Lung (tissue), 12 donors: Measurements from ENCODE around the gene PDIA4. TPM values are rescaled to one million over a fixed set of nuclear protein-coding genes. Genes with fewer than 3 reads are reported as not detected.
A peak's percentile ranks its signal among the peaks of the same experiment; 100 is the strongest.

Source experiments
- ATAC-seq: fragments of 200-7000 bp; cut with Tn5 transposase; one replicate; pipeline ENCODE4 v1.9.1; 2020; ENCODE audit warnings: moderate number of reproducible peaks; ENCODE audit not compliant: insufficient read depth, low FRiP score
- DNase-seq, 3 donors: peaks; one replicate each; pipeline ENCODE4 v3.0.0-alpha.2; 2013 to 2017
- H3K27ac ChIP-seq, 2 donors: one replicate each; pipeline ENCODE4 v1.5.1; 2013; ENCODE audit warnings: mild to moderate bottlenecking in 2 of 2, moderate library complexity in 2 of 2, control low read depth in 1 of 2, inconsistent platforms in 1 of 2, low read depth in 1 of 2, low read length in 1 of 2
- H3K27me3 ChIP-seq, 3 donors: one replicate each; pipeline ENCODE4 v1.5.1; 2013; ENCODE audit warnings: low read length in 2 of 3; ENCODE audit not compliant: control insufficient read depth in 3 of 3, insufficient read depth in 3 of 3
- H3K36me3 ChIP-seq, 4 donors: one replicate each; pipeline ENCODE4 v1.5.1; 2013; ENCODE audit warnings: low read length in 4 of 4, mild to moderate bottlenecking in 1 of 4, moderate library complexity in 1 of 4; ENCODE audit not compliant: control insufficient read depth in 4 of 4, insufficient read depth in 4 of 4
- H3K4me1 ChIP-seq, 5 donors: one replicate each; pipeline ENCODE4 v1.5.1; 2013; ENCODE audit warnings: low read length in 5 of 5, mild to moderate bottlenecking in 2 of 5, moderate library complexity in 1 of 5; ENCODE audit not compliant: control insufficient read depth in 5 of 5, insufficient read depth in 5 of 5
- H3K4me3 ChIP-seq: one replicate; pipeline ENCODE4 v1.5.1; 2013; ENCODE audit warnings: mild to moderate bottlenecking, control low read depth, moderate library complexity
- H3K9ac ChIP-seq, 2 donors: one replicate each; pipeline ENCODE4 v1.5.1; 2013; ENCODE audit warnings: low read length in 2 of 2, control low read depth in 1 of 2; ENCODE audit not compliant: insufficient read depth in 1 of 2
- H3K9me3 ChIP-seq, 4 donors: one replicate each; pipeline ENCODE4 v1.5.1; 2013; ENCODE audit warnings: low read length in 3 of 4, mild to moderate bottlenecking in 1 of 4, moderate library complexity in 1 of 4; ENCODE audit not compliant: control insufficient read depth in 4 of 4, insufficient read depth in 3 of 4
- CTCF ChIP-seq: IDR thresholded peaks from 2 replicates; pipeline ENCODE4 v1.5.1; 2012; ENCODE audit warnings: mild to moderate bottlenecking; ENCODE audit errors: control extremely low read depth, extremely low read depth
- WGBS, 2 donors: extraction: QIAGEN DNeasy Blood & Tissue Kit; methylation state at CpG; one replicate each; pipeline ENCODE4 v1.1.7; 2013; 5-methylcytosine and 5-hydroxymethylcytosine counted together
- polyA plus RNA-seq, 2 donors: library from polyadenylated mRNA; stranded (reverse); fragments of 200-250 nt; gene quantifications; one replicate each; pipeline ENCODE4 v1.2.1, GENCODE V29; 2013
- total RNA-seq, 2 donors: library from RNA; depleted of rRNA in 1 of 2; stranded (reverse); fragments of >200 nt in 1 of 2; gene quantifications; one replicate each; pipeline ENCODE4 v1.2.1, GENCODE V29; 2014 to 2021
- donor health status: control.
- donor health status: control.
- donor health status: Bipolar disorder and iron deficiency.
- donor health status: healthy.
- donor health status: DM: yes; HTN: yes; CAD: no.

PDIA4 gene
- total and polyA plus RNA-seq, 4 donors: 48.6 to 213 (median 147) TPM

GRCh38 chr7:149053384-149053783 is 25.1 kb upstream of the PDIA4 start:
- no peak overlapping the region for H3K9ac ChIP-seq
- ATAC-seq (no peak), DNase-seq (no peak)
- no peaks in the 10 kb centered on the region for H3K4me1 ChIP-seq
- no peaks in the 10 kb centered on the region for H3K27me3 ChIP-seq
- 89% methylated on average over 1 of the region's 1 CpG for WGBS, 2 donors
- H3K9me3 ChIP-seq: peaks cover 0 to 2% (median 0%) of the 10 kb centered on the region in 4 donors
- no peak for TF ChIP-seq CTCF
- H3K27ac ChIP-seq: no peak overlapping the region
- H3K36me3 ChIP-seq: no peaks in the 10 kb centered on the region
- no peak overlapping the region for H3K4me3 ChIP-seq

- DNase-seq (no peak), ATAC-seq (no peak)
- H3K9ac ChIP-seq: no peak overlapping the region
- 89% methylated on average over 3 of the region's 3 CpGs for WGBS, 2 donors
- no peaks in the 10 kb centered on the region for H3K36me3 ChIP-seq
- H3K4me1 ChIP-seq: peaks cover 0 to 5% (median 0%) of the 10 kb centered on the region in 5 donors
- H3K4me3 ChIP-seq: no peak overlapping the region
- H3K27me3 ChIP-seq: no peaks in the 10 kb centered on the region
- no peak overlapping the region for H3K27ac ChIP-seq
- no peak for TF ChIP-seq CTCF
- H3K9me3 ChIP-seq: peaks cover 0 to 2% (median 0%) of the 10 kb centered on the region in 4 donors
These were observed 22.6 kb upstream of the PDIA4 start for GRCh38 chr7:149050941-149051340.

GRCh38 chr7:149048805-149049204 is 20.5 kb upstream of the PDIA4 start:
- peaks cover 0 to 2% (median 0%) of the 10 kb centered on the region in 4 donors for H3K9me3 ChIP-seq
- WGBS, 2 donors: 63 to 78% methylated on average over 3 of the region's 3 CpGs
- TF ChIP-seq CTCF: no peak
- peaks cover 0 to 5% (median 0%) of the 10 kb centered on the region in 5 donors for H3K4me1 ChIP-seq
- no peaks in the 10 kb centered on the region for H3K36me3 ChIP-seq
- no peak overlapping the region for H3K4me3 ChIP-seq
- no peak for ATAC-seq
- H3K9ac ChIP-seq: no peak overlapping the region
- no peak for DNase-seq
- no peaks in the 10 kb centered on the region for H3K27me3 ChIP-seq
- H3K27ac ChIP-seq: no peak overlapping the region

GRCh38 chr7:149046416-149046815 is 18.1 kb upstream of the PDIA4 start:
- no peak for TF ChIP-seq CTCF
- Histone ChIP-seq H3K36me3 (no peaks in the 10 kb centered on the region), H3K4me1 (peaks cover 0 to 5% (median 0%) of the 10 kb centered on the region in 5 donors), H3K9ac (no peak overlapping the region), H3K9me3 (peaks cover 0 to 2% (median 0%) of the 10 kb centered on the region in 4 donors), H3K4me3 (no peak overlapping the region), H3K27ac (no peak overlapping the region), H3K27me3 (no peaks in the 10 kb centered on the region)
- DNase-seq (peak in 2 of 3 donors; percentile 56 to 73), ATAC-seq (no peak)
- 95 to 97% methylated on average over 2 of the region's 2 CpGs for WGBS, 2 donors
